ENCODE data around the gene RELA. TPM values are rescaled to one million over a fixed set of nuclear protein-coding genes. Genes with fewer than 3 reads are reported as not detected.
A peak's percentile ranks its signal among the peaks of the same experiment; 100 is the strongest.

The RELA gene
- total RNA-seq, 1 donor from 2014 or later, result 68.9 TPM

- Histone ChIP-seq H3K79me2 (ENCODE audit: insufficient read depth, low read length) (peaks cover 88% of the 10 kb centered on the region), H3K9me3 (ENCODE audit: insufficient read depth, low read depth, low read length) (no peaks in the 10 kb centered on the region), H3K27ac (ENCODE audit: low read depth, low read length) (peak overlapping the region; percentile 46), H3K4me1 (ENCODE audit: insufficient read depth, low read length) (peaks cover 32% of the 10 kb centered on the region), H3K4me2 (ENCODE audit: low read length) (peak overlapping the region; percentile 100), H3K9ac (ENCODE audit: low read length) (peak overlapping the region; percentile 88), H4K20me1 (ENCODE audit: insufficient read depth, low read length) (peaks cover 49% of the 10 kb centered on the region), H3K36me3 (ENCODE audit: insufficient read depth, low read length) (peaks cover 18% of the 10 kb centered on the region), H2AFZ (ENCODE audit: low read depth, low read length) (no peak overlapping the region), H3K27me3 (ENCODE audit: insufficient read depth, low read length) (no peaks in the 10 kb centered on the region), H3K4me3 (ENCODE audit: insufficient read depth, low read depth, low read length) (peak overlapping the region; percentile 80)
- peak overlapping the region; percentile 99 for H3K4me3 Mint-ChIP-seq (ENCODE audit: unreplicated experiment)
- no peaks in the 10 kb centered on the region for H3K27me3 Mint-ChIP-seq (ENCODE audit: low read depth, unreplicated experiment)
- TF ChIP-seq, protein P1, sequence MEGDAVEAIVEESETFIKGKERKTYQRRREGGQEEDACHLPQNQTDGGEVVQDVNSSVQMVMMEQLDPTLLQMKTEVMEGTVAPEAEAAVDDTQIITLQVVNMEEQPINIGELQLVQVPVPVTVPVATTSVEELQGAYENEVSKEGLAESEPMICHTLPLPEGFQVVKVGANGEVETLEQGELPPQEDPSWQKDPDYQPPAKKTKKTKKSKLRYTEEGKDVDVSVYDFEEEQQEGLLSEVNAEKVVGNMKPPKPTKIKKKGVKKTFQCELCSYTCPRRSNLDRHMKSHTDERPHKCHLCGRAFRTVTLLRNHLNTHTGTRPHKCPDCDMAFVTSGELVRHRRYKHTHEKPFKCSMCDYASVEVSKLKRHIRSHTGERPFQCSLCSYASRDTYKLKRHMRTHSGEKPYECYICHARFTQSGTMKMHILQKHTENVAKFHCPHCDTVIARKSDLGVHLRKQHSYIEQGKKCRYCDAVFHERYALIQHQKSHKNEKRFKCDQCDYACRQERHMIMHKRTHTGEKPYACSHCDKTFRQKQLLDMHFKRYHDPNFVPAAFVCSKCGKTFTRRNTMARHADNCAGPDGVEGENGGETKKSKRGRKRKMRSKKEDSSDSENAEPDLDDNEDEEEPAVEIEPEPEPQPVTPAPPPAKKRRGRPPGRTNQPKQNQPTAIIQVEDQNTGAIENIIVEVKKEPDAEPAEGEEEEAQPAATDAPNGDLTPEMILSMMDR (IDR thresholded peaks at IDR 0.05; ENCODE audit: insufficient read depth, low read depth, low read length), result no peak
- no peak for TF ChIP-seq EZH2 (IDR thresholded peaks at IDR 0.05; ENCODE audit: insufficient read depth, low read length)
- DNase-seq (ENCODE audit: low read depth) (no peak), FAIRE-seq (no peak)
- peaks cover 20% of the 10 kb centered on the region for H3K4me1 Mint-ChIP-seq (ENCODE audit: low read depth, unreplicated experiment)
- peak overlapping the region; percentile 89 for H3K27ac Mint-ChIP-seq (ENCODE audit: unreplicated experiment)
- peaks cover 11% of the 10 kb centered on the region for H3K36me3 Mint-ChIP-seq (ENCODE audit: low read depth, unreplicated experiment)
- no peaks in the 10 kb centered on the region for H3K9me3 Mint-ChIP-seq (ENCODE audit: unreplicated experiment)
Observed at GRCh38 chr11:65615950-65616574, 46.7 kb downstream of the RELA start.

- Histone ChIP-seq H3K4me3 (ENCODE audit: insufficient read depth, low read depth, low read length) (peak within 1 kb of the TSS; percentile 81), H3K9me3 (ENCODE audit: insufficient read depth, low read depth, low read length) (no peaks in the 10 kb centered on the region), H3K27me3 (ENCODE audit: insufficient read depth, low read length) (no peaks in the 10 kb centered on the region), H3K27ac (ENCODE audit: low read depth, low read length) (peak within 1 kb of the TSS; percentile 79), H3K4me2 (ENCODE audit: low read length) (peak within 1 kb of the TSS; percentile 100), H2AFZ (ENCODE audit: low read depth, low read length) (no peak within 1 kb of the TSS), H3K9ac (ENCODE audit: low read length) (peak within 1 kb of the TSS; percentile 88), H3K4me1 (ENCODE audit: insufficient read depth, low read length) (peaks cover 39% of the 10 kb centered on the region), H3K36me3 (ENCODE audit: insufficient read depth, low read length) (peaks cover 18% of the 10 kb centered on the region), H4K20me1 (ENCODE audit: insufficient read depth, low read length) (peaks cover 55% of the 10 kb centered on the region), H3K79me2 (ENCODE audit: insufficient read depth, low read length) (peaks cover 89% of the 10 kb centered on the region)
- peak; percentile 99 for DNase-seq (ENCODE audit: low read depth)
- TF ChIP-seq, protein P1 (IDR thresholded peaks at IDR 0.05; ENCODE audit: insufficient read depth, low read depth, low read length), result no peak
- TF ChIP-seq EZH2 (IDR thresholded peaks at IDR 0.05; ENCODE audit: insufficient read depth, low read length), result no peak
- H3K4me3 Mint-ChIP-seq (ENCODE audit: unreplicated experiment), result peak within 1 kb of the TSS; percentile 99
- H3K36me3 Mint-ChIP-seq (ENCODE audit: low read depth, unreplicated experiment), result peaks cover 15% of the 10 kb centered on the region
- peaks cover 24% of the 10 kb centered on the region for H3K4me1 Mint-ChIP-seq (ENCODE audit: low read depth, unreplicated experiment)
- H3K9me3 Mint-ChIP-seq (ENCODE audit: unreplicated experiment), result no peaks in the 10 kb centered on the region
- no peaks in the 10 kb centered on the region for H3K27me3 Mint-ChIP-seq (ENCODE audit: low read depth, unreplicated experiment)
- peak within 1 kb of the TSS; percentile 91 for H3K27ac Mint-ChIP-seq (ENCODE audit: unreplicated experiment)
- peak; percentile 88 for FAIRE-seq
Observed at GRCh38 chr11:65615229-65615949, 47.3 kb downstream of the RELA start, which contains the start of gene PCNX3. Gene PCNX3, plus strand, starts transcription at chr11:65615776. Its CDS starts 536 bp downstream, at chr11:65616312.
